Activated T-helper 1 cell treated with anti-CD3 and anti-CD28 coated beads, Interleukin-2, amount 50 U/mL, for 16 hours (primary cell): ENCODE measurements around the gene DUOX1.

ENCODE experiments used
- DNase-seq, 2 donors: peaks; one replicate each; pipeline ENCODE4 v3.0.0-alpha.2; 2020; ENCODE audit warnings: low read depth in 1 of 2, low spot score in 1 of 2

Gene DUOX1

DNA sequence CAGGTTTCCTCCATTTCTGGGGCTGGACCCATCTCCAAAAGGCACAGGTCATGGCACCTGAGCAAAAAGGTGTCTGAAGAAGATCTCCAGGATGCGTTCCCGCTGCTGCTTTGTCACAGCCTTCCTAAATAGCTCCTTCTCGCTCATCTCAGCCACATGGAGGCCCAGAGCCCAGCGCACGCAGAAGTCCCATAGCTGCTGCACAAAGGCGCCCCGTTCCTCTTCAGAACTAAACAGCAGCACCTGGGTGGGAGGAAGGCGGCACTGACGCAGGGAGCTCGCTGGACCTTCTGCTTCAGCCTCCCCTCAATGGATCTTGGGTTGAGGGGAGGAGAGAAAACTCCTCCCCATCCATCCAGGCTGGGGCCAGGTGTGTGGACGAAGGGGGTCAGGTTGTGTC, 24.2 kb upstream of the DUOX1 start:
- DNase-seq: no peak

DNA sequence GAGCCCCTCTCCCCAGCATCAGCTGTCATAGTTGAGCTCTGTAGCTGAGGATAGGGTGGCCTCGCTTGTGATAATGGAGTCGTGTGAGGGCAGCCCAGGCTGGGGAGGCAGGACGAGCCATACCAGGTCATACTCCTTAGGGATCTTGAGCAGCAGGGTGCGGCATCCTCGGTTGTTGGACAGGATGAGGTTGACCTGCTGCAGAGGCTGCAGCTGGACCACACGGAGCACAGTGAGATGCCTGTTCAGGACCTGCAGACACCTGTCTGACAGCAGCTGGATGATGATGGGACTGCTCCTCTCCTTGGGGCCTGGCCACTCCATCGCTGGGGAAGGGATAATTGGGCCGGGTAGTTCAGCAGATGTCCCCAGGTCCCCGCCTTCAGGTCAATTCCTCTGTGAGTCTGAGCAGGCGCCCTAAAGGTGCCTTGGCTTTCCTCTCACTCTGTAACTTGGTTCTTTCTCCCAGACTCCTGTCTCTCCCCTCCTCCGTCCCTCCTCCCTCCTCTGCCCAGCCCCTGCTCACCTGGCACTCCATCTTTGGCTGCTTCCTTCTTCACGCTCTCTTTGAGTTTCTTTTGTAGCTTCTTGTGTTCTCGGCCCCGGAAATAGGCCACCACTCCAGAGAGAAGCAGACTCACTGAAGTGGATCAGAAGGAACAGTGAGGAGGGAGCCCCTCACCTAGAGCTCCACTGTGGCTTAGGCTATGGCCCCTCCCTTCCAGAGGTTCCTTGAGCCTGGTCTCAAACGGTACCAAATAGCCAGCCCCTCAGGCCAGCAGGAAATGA, 23.6 kb upstream of the DUOX1 start:
- no peak for DNase-seq

DNA sequence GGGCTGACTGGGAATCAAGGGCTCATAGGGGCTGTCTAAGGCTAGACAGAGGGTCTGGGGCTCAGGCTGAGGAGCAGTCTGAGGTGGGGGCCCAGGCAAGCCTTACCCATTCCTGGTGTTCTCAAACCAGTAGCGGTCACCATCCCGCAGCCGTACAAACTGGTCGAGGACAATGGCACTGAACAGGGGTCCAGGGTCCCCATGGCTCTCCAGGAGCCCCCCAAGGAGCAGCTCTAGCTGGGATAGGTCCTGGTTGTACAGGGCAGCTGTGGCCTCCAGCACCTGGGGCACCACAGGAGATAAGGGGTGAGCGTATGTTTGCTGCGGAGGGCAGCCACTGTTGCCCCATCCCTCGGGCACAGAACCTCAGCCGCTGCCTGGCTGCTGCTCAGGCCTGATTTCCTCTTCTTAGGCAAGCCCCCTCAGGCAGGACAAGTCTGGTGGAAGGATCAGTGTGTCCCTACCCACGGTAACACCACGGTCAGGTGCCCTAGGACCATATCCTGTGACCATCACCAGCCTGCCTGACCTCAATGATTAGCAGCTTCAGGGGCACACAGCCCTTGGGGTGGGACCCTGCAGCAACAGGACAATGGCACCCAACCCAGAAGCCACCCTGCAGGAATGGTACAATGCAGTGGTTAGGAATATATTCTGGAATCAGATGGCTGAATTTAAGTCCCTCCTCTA, 21.7 kb upstream of the DUOX1 start:
- DNase-seq: no peak

DNA sequence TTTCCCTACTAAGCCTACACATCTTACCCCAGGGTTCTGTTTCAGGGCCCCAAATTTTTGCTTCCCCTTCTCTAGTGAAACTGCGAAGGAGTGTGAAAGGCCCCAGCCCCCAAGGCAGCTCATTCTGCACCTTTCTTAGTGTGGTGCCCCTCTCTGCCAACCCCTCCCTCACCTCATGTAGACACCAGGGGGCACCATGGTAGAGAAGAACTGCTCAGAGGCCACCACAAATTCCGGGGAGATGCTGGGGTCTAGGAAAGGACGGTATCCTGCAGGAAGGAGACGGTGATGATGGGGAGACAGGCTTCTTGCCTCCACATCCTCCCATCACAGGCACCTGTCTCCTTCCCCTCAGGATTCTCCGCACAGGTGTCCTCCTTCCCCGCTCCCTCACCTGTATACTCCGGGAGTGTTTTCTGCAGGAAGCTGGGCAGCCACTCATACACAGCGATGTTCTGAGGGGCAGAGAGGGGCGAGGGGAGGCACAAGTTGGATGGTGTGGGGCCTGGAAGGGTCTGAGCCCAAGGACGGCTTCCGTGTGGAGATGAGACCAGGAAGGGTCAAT, 19.5 kb upstream of the DUOX1 start:
- DNase-seq: no peak

DNA sequence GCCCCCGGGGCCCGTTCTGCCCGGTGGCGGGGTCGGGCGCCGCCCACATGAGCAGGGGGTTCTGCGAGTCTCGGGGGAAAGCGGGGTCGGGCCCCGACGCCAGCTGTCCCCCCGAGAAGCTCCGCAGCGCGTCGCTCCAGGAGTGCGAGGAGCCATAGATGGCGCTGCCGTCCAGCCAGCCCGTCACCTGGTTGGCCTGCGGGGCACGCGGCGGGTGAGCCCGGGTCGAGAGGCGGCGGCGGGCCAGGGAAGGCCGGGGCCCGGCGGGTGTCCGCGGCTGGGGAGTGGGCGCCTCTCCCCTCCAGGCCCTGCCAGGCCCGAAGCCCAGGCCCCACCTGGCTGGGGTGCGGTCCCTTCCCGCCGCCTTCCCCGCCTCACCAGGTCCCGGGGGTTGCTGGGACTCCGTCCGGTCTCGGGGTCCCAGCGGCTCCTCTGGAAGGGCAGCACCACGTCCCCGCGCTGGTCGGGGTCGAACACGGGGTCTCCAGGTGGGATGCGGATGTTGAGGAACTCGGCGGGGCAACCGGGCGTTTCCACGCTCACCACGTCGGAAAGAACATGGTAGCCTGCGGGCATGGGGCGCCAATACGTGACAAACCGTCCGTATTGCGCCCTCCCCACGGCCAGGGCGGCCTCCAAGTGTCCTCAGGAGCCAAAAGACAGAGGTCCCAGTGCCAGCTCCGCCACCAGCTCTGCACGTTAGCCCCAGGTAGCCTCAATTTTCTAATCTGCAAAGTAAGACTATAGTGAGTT, 18.2 kb upstream of the DUOX1 start:
- no peak for DNase-seq

DNA sequence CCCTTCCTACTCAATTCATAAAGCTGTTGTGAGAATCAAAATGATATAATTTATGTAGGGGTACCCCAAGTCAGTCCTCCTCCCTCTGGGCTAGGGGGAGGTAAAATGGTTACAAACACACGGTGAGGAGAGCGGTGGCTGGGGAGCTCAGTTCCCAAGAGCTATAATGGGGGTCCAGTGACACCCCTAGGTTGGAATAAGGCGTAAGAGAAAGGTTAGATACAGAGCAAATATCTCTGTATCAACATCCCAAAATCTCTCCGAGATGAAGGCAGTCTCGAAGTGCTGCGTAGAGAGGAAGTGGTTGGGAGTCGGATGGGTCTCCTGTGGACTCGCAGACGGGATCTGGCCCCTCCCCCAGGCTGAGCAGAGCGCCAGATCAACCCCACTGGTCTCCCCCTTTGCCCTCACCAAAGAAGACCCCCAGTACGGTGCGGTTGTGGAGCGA, 17.6 kb upstream of the DUOX1 start:
- no peak for DNase-seq

DNA sequence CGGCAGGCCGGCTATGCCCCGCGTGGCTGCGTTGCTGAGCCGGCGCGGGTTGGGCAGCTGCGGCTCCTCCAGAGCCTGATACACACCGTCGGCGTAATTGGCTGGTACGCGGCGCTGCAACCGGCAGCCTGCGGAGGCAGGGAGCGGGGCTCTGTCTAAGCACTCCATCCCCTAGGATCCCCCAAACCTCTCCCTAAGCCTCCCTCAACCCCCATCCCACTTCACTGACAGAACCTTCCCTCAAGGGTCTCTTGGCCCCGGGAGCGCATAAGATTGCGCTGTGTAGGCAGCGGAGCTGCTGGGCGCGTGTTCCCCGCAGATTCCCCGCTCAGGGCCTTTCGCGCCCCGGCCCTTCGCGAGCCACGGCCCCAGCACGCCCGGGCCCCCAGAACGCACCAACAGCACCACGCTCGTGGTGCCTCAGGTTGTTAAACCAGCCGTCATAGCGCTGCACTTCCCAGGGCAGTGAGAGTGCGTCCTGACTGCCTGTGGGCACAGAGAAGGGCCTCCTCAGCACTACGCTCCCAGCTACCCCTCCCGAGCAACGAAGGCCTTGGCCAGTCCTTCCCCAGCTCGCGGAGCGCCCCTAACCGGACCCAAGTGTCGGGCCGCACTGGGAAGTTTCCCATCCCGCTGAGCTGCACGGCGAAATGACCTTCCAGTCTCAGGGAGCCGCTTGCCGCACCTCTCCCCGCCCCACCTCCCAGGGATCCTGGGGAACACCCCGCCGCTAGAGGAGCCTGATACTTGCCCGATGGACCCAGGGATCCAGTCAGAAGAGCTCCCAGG, 17.0 kb upstream of the DUOX1 start:
- DNase-seq: no peak

DNA sequence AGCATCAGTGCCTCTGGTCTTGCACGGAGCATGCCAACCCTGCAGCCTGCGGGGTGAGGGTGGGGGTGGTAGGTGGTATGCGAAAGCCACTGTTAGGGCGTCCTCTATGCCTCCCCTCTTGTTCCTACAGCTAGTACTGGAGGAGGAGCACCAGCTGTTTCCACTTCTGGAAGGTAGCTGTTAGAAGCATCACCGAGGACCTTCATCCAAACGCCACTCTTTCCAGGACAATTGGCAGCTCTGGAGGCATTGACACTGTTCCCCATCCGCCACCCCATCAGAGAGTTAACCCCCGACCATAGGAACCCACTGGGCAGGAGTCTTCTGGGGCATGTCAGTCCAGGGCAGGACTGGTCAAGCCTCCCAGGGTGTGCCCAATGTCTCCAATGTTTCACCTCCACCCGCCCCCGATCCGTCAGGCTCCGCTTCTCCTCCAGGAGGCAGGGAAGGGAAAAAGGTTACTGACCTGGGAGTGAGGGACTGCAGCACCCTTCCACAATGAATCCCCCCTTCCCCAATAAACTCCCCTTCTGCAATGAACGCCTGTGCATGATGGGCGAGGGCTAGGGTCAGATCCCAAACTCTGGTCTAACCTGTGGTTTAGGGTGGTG, 16.3 kb upstream of the DUOX1 start:
- no peak for DNase-seq

DNA sequence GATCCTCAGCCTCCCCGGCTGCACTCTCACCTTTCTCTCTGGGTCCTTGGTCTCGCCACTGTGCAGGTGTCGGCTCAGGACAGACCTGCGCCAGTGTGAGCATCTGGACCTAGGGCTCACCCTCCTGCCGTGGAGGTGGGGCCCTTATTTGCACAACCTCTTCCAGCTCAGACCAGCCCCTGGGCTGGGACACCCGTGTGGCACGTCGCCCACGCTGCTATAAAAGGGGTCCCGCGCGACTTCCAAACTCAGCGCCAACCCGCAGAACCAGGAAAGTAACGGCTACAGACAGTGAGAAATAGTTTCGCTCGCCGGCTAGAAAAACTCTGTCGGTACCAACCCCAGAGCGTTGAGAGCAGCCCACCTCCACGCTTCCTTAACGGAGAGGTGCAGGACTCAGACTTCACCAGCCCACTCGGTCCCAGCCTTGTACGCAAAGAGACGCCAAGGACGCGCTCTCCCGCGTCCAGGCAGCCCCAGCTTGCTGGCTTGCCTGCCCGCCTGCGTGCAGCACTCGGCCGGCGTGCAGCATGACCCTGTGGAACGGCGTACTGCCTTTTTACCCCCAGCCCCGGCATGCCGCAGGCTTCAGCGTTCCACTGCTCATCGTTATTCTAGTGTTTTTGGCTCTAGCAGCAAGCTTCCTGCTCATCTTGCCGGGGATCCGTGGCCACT, 15.6 kb upstream of the DUOX1 start, which contains the start of the genes DUOX2 and DUOXA2:
TSS of gene DUOX2 (minus strand) at position 97 of the 675 bp plus-strand sequence. CDS start 761 bp downstream, outside the sequence.
TSS of gene DUOXA2 (plus strand) at position 251 of the 675 bp plus-strand sequence. CDS start at position 531, 280 bp downstream.
- DNase-seq: no peak

DNA sequence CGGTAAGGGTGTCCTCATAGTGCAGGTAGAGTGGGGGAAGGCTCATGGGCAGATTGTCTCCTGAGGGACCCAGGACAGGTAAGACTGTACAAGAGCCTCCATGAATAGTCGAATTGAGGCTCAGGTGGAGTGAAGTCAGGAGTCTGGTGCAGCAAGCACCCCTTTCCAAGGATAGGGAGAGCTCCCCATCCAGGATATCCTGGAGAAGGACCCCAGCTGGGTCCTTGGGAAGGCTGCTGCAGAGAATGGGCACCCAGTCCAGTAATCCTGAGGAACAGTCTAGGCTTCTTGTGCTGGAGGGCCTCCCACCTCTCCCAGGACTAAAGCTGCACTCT, 15.1 kb upstream of the DUOX1 start:
- no peak for DNase-seq

DNA sequence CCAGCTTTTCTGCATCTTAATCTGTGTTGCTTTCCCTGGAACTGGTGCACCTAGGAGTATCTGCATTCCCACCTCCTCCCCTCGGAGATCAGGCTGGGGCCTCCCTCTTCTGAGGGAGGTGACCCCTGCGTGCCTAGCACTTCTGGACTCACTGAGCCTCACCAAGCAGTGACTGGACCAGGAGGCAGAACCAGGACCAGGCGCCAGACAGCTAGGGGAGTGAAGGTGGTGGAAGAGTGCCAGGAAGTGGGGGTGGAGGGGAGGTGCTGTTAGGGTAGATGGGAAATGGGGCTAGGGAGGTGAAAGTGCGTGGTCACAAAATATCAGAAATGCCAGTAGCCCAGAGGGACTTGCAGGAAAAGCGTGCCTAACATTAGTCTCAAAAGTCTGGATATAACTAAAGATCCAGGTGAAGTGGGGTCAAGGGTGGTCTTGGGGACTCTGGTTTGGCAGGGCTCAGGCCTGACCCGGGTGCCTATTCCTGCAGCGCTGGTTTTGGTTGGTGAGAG, 14.4 kb upstream of the DUOX1 start:
- no peak for DNase-seq

DNA sequence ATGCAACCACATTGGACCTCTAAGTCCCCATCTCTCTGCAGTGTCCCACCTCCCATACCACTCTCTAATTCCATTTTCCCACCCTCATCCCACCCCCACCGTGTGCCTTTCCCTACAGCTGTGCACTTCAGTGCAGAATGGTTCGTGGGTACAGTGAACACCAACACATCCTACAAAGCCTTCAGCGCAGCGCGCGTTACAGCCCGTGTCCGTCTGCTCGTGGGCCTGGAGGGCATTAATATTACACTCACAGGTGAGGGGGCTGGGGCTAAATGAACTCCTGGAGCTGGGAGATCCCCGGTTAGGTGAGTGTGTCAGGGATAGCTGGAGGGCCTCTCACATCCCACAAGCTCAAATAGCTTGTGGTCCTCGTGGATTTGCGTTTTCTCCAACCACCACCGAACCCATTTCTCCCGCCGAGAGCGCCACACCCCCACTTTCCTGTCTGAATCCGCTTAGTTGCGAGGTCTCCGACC, 13.8 kb upstream of the DUOX1 start:
- DNase-seq: no peak

DNA sequence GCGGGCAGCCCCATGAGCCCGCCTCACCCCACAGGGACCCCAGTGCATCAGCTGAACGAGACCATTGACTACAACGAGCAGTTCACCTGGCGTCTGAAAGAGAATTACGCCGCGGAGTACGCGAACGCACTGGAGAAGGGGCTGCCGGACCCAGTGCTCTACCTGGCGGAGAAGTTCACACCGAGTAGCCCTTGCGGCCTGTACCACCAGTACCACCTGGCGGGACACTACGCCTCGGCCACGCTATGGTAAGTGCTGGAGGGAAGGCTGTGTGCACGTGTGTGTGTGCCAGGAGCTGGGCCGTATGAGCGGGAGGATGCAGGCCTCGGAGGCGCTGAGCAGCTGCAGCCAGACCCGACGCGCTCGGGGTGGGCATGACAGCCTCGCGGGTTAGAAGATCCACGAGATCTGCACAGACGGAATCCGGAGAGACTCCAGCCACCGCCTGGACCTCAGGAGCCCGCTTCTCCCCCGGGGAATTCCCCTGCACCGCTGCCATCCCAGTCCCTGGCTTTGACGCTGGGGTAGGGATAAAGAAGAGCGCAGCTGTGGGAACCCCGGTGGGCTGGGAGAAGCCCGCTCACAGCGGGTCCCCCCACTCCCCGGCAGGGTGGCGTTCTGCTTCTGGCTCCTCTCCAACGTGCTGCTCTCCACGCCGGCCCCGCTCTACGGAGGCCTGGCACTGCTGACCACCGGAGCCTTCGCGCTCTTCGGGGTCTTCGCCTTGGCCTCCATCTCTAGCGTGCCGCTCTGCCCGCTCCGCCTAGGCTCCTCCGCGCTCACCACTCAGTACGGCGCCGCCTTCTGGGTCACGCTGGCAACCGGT, 13.1 kb upstream of the DUOX1 start:
- DNase-seq: no peak

DNA sequence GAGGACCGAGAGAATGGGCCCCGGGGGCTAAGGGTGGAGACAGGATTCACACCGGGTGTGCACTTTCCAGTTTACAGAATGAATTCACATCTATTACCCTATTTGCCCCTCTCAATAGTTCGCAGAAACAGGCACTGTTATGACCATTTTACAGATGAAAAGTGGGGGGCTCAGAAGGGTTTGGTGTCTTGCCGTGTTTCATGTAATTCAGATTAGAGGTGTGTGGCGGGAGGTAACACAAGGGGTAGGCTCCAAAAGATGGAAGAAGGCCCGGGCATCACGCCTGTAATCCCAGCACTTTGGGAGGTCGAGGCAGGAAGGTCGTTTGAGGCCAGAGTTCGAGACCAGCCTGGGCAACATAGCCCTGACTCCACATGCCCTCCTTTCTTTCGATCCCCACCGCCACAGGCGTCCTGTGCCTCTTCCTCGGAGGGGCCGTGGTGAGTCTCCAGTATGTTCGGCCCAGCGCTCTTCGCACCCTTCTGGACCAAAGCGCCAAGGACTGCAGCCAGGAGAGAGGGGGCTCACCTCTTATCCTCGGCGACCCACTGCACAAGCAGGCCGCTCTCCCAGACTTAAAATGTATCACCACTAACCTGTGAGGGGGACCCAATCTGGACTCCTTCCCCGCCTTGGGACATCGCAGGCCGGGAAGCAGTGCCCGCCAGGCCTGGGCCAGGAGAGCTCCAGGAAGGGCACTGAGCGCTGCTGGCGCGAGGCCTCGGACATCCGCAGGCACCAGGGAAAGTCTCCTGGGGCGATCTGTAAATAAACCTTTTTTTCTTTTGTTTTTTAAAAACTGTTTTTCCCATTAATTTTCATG, 12.3 kb upstream of the DUOX1 start:
- no peak for DNase-seq

DNA sequence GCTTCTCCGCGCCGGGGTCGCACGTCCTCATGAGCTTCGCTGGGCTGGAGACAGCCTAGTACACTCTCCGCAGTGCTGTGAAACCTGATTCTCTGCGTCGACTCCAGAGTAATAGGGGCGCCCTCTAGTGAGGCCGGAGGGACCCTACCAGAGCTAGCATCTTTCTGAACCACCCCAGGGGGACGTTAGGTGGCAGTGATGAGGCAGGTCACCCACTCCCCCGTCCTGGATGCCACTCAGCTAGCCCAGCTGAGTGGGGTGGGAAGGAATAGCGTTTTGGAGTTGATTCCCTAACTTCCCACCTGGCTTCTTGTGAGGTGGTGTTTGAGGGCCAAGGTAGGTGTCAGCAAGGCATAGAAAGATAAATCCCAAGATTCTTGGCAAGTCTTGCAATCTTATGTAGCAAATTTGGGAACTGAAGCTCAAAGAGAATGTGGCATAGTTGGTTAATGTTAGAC, 11.6 kb upstream of the DUOX1 start:
- DNase-seq: peak; percentile 58 to 71

DNA sequence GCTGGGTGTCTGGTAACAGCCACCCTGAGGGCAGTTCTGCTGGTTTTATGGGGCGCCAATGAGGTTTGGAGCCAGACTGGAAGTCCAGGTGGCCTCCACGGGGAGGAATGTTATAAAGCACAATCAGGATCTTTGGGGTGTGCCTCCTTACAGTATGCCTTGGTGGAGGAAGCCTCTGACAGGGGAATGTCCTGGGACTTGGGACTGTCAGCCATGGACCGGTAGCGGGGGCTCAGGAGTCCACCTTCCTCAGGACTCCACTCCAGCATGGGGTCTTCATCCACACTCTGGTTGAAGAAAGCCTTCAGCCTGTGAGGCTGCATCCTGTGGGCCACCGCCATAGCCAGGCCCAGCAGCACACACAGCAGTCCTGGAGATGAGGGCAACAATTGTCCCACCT, 10.8 kb upstream of the DUOX1 start:
- no peak for DNase-seq
